ENCODE data around the gene CEBPZ.

CEBPZ gene

GRCh38 chr2:37188570-37188969, 42.8 kb downstream of the CEBPZ start, which contains the start of gene SULT6B1:
TSS of gene SULT6B1 (minus strand) at chr2:37188670. CDS start at chr2:37188640, 30 bp downstream.
- H3K27me3 ChIP-seq = peaks cover 5% of the 10 kb centered on the region
- no peaks in the 10 kb centered on the region for H3K36me3 ChIP-seq
- TF ChIP-seq, protein P1, sequence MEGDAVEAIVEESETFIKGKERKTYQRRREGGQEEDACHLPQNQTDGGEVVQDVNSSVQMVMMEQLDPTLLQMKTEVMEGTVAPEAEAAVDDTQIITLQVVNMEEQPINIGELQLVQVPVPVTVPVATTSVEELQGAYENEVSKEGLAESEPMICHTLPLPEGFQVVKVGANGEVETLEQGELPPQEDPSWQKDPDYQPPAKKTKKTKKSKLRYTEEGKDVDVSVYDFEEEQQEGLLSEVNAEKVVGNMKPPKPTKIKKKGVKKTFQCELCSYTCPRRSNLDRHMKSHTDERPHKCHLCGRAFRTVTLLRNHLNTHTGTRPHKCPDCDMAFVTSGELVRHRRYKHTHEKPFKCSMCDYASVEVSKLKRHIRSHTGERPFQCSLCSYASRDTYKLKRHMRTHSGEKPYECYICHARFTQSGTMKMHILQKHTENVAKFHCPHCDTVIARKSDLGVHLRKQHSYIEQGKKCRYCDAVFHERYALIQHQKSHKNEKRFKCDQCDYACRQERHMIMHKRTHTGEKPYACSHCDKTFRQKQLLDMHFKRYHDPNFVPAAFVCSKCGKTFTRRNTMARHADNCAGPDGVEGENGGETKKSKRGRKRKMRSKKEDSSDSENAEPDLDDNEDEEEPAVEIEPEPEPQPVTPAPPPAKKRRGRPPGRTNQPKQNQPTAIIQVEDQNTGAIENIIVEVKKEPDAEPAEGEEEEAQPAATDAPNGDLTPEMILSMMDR (IDR thresholded peaks at IDR 0.05) = no peak
- H3K9me3 ChIP-seq = no peaks in the 10 kb centered on the region
- peak within 1 kb of the TSS; percentile 8 to 27 for H3K4me3 ChIP-seq (ENCODE audit: low read depth in 1 of 2, low read length in 1 of 2)
- peaks cover 57 to 59% of the 10 kb centered on the region in 2 experiments for H3K4me1 ChIP-seq (ENCODE audit: control insufficient read depth in 1 of 2, insufficient read depth in 1 of 2, low read depth in 1 of 2, low read length in 1 of 2)
- H3K27ac ChIP-seq = peak within 1 kb of the TSS; percentile 84

GRCh38 chr2:37181726-37182684, 49.4 kb downstream of the CEBPZ start:
- TF ChIP-seq, protein P1 (IDR thresholded peaks at IDR 0.05) = no peak
- Histone ChIP-seq H3K36me3 (no peaks in the 10 kb centered on the region), H3K27ac (no peak overlapping the region), H3K4me3 (ENCODE audit: low read depth in 1 of 2, low read length in 1 of 2) (no peak overlapping the region), H3K27me3 (peaks cover 9% of the 10 kb centered on the region), H3K9me3 (no peaks in the 10 kb centered on the region), H3K4me1 (ENCODE audit: control insufficient read depth in 1 of 2, insufficient read depth in 1 of 2, low read depth in 1 of 2, low read length in 1 of 2) (peaks cover 7 to 12% of the 10 kb centered on the region in 2 experiments)

DNA sequence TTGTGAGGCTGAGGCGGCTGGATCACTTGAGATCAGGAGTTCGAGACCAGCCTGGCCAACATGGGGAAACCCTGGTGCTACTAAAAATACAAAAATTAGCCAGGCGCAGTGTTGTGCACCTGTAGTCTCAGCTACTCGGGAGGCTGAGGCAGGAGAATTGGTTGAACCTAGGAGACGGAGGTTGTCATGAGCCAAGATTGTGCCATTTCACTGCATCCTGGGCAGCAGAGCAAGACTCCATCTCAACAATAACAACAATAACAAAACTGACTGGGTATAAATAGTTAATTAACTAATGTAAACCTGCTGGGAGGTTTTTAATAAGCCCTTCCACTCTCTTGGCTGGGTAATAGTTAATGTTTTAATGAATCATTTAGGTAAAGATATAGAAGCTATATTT, 50.8 kb downstream of the CEBPZ start:
- Histone ChIP-seq H3K27me3 (peaks cover 9% of the 10 kb centered on the region), H3K36me3 (no peaks in the 10 kb centered on the region), H3K4me1 (ENCODE audit: control insufficient read depth in 1 of 2, insufficient read depth in 1 of 2, low read depth in 1 of 2, low read length in 1 of 2) (peaks cover 7 to 12% of the 10 kb centered on the region in 2 experiments), H3K9me3 (no peaks in the 10 kb centered on the region), H3K27ac (no peak overlapping the region), H3K4me3 (ENCODE audit: low read depth in 1 of 2, low read length in 1 of 2) (no peak overlapping the region)
- TF ChIP-seq, protein P1 (IDR thresholded peaks at IDR 0.05) = no peak

GRCh38 chr2:37180006-37180639, 51.3 kb downstream of the CEBPZ start:
- TF ChIP-seq, protein P1 (IDR thresholded peaks at IDR 0.05) = no peak
- Histone ChIP-seq H3K36me3 (no peaks in the 10 kb centered on the region), H3K9me3 (no peaks in the 10 kb centered on the region), H3K27ac (no peak overlapping the region), H3K4me3 (ENCODE audit: low read depth in 1 of 2, low read length in 1 of 2) (no peak overlapping the region), H3K27me3 (peaks cover 8% of the 10 kb centered on the region), H3K4me1 (ENCODE audit: control insufficient read depth in 1 of 2, insufficient read depth in 1 of 2, low read depth in 1 of 2, low read length in 1 of 2) (peaks cover 7 to 12% of the 10 kb centered on the region in 2 experiments)

GRCh38 chr2:37173741-37174140, 57.7 kb downstream of the CEBPZ start:
- no peak overlapping the region for H3K4me3 ChIP-seq (ENCODE audit: low read depth in 1 of 2, low read length in 1 of 2)
- H3K27me3 ChIP-seq = no peaks in the 10 kb centered on the region
- no peaks in the 10 kb centered on the region for H3K9me3 ChIP-seq
- H3K4me1 ChIP-seq (ENCODE audit: control insufficient read depth in 1 of 2, insufficient read depth in 1 of 2, low read depth in 1 of 2, low read length in 1 of 2) = peaks cover 4 to 7% of the 10 kb centered on the region in 2 experiments
- TF ChIP-seq, protein P1 (IDR thresholded peaks at IDR 0.05) = no peak
- no peaks in the 10 kb centered on the region for H3K36me3 ChIP-seq
- H3K27ac ChIP-seq = no peak overlapping the region
